ENCODE data around the gene SIAH1. TPM values are rescaled to one million over a fixed set of nuclear protein-coding genes. Genes with fewer than 3 reads are reported as not detected.
"Not testable (repeated sequence)": the region's sequence is repeated elsewhere in the genome, so short reads cannot be mapped to it uniquely, and the experiment has no call there.

SIAH1 gene
- total RNA-seq, 4 donors from 2014 or later: 26.1 to 44.3 (median 40.1) TPM

DNA sequence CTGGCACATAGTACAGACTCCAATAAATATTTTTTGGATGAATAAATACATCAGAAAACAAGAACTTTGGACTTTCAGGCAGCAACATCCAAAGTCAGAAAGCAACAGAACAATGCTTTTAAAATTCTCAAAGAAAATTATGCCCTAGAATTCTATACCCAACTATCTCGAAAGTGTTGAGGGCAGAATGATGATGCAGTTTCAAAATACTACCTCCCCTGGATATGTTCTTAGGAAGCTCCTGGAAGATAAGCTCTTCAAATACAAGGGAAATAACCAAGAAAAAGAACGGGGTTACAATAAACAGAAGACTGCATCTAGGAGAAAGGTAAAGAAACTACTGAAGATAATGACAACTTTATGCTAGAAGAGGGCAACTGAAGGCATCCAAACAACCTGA, 11.0 kb downstream of the SIAH1 start:
- Histone ChIP-seq H3K4me1 (peaks cover 0 to 100% (median 64%) of the 10 kb centered on the region in 4 donors), H3K27ac (peak overlapping the region in 2 of 4 donors; percentile 18 to 30), H3K4me3 (no peak overlapping the region), H3K36me3 (no peaks in the 10 kb centered on the region), H3K9me3 (no peaks in the 10 kb centered on the region), H3K27me3 (no peaks in the 10 kb centered on the region)
- TF ChIP-seq, protein P1, sequence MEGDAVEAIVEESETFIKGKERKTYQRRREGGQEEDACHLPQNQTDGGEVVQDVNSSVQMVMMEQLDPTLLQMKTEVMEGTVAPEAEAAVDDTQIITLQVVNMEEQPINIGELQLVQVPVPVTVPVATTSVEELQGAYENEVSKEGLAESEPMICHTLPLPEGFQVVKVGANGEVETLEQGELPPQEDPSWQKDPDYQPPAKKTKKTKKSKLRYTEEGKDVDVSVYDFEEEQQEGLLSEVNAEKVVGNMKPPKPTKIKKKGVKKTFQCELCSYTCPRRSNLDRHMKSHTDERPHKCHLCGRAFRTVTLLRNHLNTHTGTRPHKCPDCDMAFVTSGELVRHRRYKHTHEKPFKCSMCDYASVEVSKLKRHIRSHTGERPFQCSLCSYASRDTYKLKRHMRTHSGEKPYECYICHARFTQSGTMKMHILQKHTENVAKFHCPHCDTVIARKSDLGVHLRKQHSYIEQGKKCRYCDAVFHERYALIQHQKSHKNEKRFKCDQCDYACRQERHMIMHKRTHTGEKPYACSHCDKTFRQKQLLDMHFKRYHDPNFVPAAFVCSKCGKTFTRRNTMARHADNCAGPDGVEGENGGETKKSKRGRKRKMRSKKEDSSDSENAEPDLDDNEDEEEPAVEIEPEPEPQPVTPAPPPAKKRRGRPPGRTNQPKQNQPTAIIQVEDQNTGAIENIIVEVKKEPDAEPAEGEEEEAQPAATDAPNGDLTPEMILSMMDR (IDR thresholded peaks at IDR 0.05): no peak
- TF ChIP-seq POLR2A (IDR thresholded peaks at IDR 0.05): no peak
- TF ChIP-seq EP300 (IDR thresholded peaks at IDR 0.05): no peak
- 34 to 40% methylated on average over 2 of the region's 2 CpGs for WGBS, 2 donors
- no peak for DNase-seq (ENCODE audit: low spot score in 2 of 2)

DNA sequence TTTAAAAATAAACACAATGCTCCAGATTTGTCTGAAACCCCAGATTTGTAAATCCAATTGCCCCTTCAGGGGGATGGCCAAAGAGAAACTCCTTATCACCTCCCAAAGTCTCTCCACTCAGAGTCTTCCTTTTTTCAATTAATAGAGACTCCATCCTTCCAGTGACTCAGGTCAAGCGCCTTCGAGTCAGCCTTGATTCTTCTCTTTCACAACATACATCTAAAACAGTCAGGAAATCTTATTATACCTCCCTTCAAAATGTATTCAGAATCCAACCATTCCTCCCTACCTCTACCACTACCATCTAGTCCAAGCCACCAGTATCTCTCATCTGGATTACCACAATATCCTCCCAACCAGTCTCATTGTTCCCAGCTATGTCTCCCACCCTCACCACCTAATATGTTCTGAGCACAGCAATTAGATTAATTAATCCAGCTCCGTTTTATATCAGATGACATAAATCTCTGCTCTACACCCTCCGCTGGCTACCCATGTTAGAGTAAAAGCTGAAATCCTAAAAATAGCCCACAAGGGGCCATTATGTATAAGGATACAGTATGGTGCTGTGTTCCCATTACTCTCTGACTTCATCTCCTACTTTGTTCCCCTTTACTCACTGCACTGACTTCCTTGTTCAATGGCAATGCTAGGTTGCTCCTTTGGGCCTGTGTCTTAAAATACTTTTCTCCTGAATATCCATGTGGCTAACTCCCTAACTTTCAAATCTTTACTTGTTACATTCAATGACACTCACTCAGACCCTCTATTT, 11.8 kb downstream of the SIAH1 start:
- DNase-seq (ENCODE audit: low spot score in 2 of 2): no peak
- 61 to 63% methylated on average over 4 of the region's 4 CpGs for WGBS, 2 donors
- no peaks in the 10 kb centered on the region for H3K36me3 ChIP-seq
- H3K27me3 ChIP-seq: no peaks in the 10 kb centered on the region
- H3K4me1 ChIP-seq: peaks cover 0 to 93% (median 56%) of the 10 kb centered on the region in 4 donors
- no peaks in the 10 kb centered on the region for H3K9me3 ChIP-seq
- no peak overlapping the region for H3K4me3 ChIP-seq
- TF ChIP-seq, protein P1 (IDR thresholded peaks at IDR 0.05): no peak
- TF ChIP-seq EP300 (IDR thresholded peaks at IDR 0.05) (no peak), POLR2A (IDR thresholded peaks at IDR 0.05) (no peak)
- H3K27ac ChIP-seq: peak overlapping the region in 2 of 4 donors; percentile 18 to 30

DNA sequence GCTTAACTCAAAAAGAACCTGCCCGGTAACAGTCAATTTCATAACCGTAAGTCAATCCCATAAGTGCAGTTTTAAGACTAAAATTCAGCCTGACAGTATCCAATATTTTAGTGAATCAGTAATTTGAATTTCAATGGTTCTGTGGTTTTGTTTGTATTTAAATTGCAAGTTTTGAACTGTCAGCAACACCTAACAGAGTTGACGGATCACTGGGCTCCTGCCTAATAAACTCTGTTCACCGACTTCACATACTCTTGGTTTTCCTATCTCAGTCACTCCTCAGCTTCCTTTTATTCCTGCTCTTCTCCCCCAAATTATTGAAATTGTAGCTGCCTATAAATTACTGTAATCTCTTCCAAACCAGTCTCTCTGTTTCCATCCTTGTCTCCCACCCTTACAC, 12.5 kb downstream of the SIAH1 start:
- WGBS, 2 donors: 86 to 88% methylated on average over 4 of the region's 4 CpGs
- Histone ChIP-seq H3K4me3 (no peak overlapping the region), H3K4me1 (peaks cover 0 to 93% (median 49%) of the 10 kb centered on the region in 4 donors)

DNA sequence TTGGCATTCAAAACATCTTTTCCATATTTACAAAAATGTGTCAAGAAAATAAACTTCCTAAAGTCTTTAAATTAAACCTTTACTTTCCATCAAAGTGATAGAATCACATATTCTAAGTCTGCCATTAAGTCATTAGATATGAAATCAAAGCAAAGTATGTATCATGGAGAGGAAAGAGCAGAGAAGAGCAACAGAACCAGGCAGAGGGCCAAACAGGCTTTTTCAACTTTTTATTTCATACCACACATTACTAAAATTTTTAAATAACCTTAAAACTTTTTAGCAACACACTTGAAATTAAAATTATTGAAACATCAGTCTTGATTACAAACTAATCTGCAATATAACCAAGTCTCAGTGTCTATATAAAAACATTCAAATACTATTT, 13.8 kb downstream of the SIAH1 start:
- H3K4me3 ChIP-seq: no peak overlapping the region
- TF ChIP-seq POLR2A (IDR thresholded peaks at IDR 0.05) (no peak), EP300 (IDR thresholded peaks at IDR 0.05) (no peak)
- TF ChIP-seq, protein P1 (IDR thresholded peaks at IDR 0.05): no peak
- no peak for DNase-seq (ENCODE audit: low spot score in 2 of 2)
- no peak overlapping the region for H3K27ac ChIP-seq
- H3K36me3 ChIP-seq: no peaks in the 10 kb centered on the region
- no peaks in the 10 kb centered on the region for H3K9me3 ChIP-seq
- peaks cover 0 to 93% (median 52%) of the 10 kb centered on the region in 4 donors for H3K4me1 ChIP-seq
- no peaks in the 10 kb centered on the region for H3K27me3 ChIP-seq

More for the DNA sequence above, 12.5 kb downstream of the SIAH1 start:
- Histone ChIP-seq H3K36me3 (no peaks in the 10 kb centered on the region), H3K27ac (peak overlapping the region in 2 of 4 donors; percentile 18 to 38), H3K27me3 (no peaks in the 10 kb centered on the region), H3K9me3 (no peaks in the 10 kb centered on the region)
- TF ChIP-seq POLR2A (IDR thresholded peaks at IDR 0.05) (no peak), EP300 (IDR thresholded peaks at IDR 0.05) (no peak)
- TF ChIP-seq, protein P1 (IDR thresholded peaks at IDR 0.05): no peak
- DNase-seq (ENCODE audit: low spot score in 2 of 2): no peak

DNA sequence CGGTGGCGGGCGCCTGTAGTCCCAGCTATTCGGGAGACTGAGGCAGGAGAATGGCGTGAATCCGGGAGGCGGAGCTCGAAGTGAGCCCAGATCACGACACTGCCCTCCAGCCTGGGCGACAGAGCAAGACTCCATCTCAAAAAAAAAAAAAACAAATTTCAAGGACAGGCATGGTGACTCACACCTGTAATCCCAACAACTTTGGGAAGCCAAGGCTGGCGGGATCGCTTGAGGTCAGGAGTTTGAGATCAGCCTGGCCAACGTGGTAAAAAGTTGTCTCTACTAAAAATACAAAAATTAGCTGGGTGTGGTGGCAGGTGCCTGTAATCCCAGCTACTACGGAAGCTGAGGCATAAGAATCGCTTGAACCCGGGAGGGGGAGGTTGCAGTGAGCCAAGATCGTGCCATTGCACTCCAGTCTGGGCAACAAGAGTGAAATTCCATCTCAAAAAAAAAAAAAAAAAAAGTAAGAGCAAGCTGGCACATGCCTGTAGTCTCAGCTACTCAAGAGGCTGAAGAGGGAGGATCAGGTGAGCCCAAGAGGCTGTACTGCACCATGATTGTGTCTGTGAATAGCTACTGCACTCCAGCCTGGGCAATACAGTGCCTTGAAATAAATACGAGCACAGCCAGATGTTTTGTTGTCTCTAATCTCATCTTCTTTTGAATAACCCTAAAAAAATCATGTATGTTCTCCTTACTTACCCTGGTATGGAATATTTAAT, 14.4 kb downstream of the SIAH1 start:
- H3K4me1 ChIP-seq: peaks cover 0 to 89% (median 50%) of the 10 kb centered on the region in 4 donors
- not testable (repeated sequence) for H3K27me3 ChIP-seq; DNase-seq (ENCODE audit: low spot score in 2 of 2); H3K36me3 ChIP-seq; H3K4me3 ChIP-seq; H3K9me3 ChIP-seq; H3K27ac ChIP-seq
- WGBS, 2 donors: 89 to 92% methylated on average over 18 of the region's 18 CpGs
